Tibial nerve (tissue), 4 donors: ENCODE data around the gene SLC17A9.

Source experiments
- EP300 ChIP-seq, 2 donors: sonication (generic); formaldehyde crosslinking; IDR thresholded peaks; one replicate each; pipeline ENCODE4 v1.6.1; 2017; ENCODE audit warnings: antibody characterized with exemption in 2 of 2, mild to moderate bottlenecking in 1 of 2
- TF ChIP-seq, protein P1 (sequence below), 5 experiments: fragments of 200-600 bp in 3 of 5; fragments of 450-650 bp in 2 of 5; sonication (generic) in 3 of 5; IDR thresholded peaks; one replicate each; pipeline ENCODE4 v1.5.1; 2016 to 2019; ENCODE audit warnings: antibody characterized with exemption in 5 of 5, mild to moderate bottlenecking in 3 of 5, moderate library complexity in 2 of 5

- TF ChIP-seq, protein P1, sequence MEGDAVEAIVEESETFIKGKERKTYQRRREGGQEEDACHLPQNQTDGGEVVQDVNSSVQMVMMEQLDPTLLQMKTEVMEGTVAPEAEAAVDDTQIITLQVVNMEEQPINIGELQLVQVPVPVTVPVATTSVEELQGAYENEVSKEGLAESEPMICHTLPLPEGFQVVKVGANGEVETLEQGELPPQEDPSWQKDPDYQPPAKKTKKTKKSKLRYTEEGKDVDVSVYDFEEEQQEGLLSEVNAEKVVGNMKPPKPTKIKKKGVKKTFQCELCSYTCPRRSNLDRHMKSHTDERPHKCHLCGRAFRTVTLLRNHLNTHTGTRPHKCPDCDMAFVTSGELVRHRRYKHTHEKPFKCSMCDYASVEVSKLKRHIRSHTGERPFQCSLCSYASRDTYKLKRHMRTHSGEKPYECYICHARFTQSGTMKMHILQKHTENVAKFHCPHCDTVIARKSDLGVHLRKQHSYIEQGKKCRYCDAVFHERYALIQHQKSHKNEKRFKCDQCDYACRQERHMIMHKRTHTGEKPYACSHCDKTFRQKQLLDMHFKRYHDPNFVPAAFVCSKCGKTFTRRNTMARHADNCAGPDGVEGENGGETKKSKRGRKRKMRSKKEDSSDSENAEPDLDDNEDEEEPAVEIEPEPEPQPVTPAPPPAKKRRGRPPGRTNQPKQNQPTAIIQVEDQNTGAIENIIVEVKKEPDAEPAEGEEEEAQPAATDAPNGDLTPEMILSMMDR (IDR thresholded peaks at IDR 0.05): no peak
- no peak for TF ChIP-seq EP300 (IDR thresholded peaks at IDR 0.05)
These were observed 575 bp upstream of the SLC17A9 start for GRCh38 chr20:62951896-62952372.
